ENCODE results near the gene GLP1R. TPM values are rescaled to one million over a fixed set of nuclear protein-coding genes. Genes with fewer than 3 reads are reported as not detected.

Gene GLP1R
- total RNA-seq, 1 experiment from 2014 or later = 0.85 TPM

DNA sequence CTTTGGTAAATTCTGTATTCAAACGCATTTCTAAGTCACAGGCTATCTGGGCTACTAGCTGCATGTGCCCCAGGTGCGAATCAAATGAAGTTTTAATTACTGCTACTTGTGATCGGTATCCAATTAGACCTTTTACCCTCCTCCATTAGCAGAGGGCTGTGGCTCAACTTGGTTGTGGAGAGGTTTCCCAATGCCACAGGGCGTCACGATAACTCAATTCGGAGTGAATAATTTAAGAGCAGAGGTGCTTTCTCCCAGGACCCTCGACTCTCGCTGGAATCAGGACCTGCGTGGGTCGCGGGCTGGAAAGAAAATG is 65.8 kb downstream of the GLP1R start:
- Histone ChIP-seq H3K4me2 (ENCODE audit: insufficient read depth, insufficient read length, low read length) (peak overlapping the region; percentile 81), H3K18ac (ENCODE audit: insufficient read length, low read depth, low read length) (no peak overlapping the region), H3K79me1 (ENCODE audit: insufficient read depth, low read depth, low read length, poor library complexity, severe bottlenecking) (no peaks in the 10 kb centered on the region), H4K20me1 (ENCODE audit: control insufficient read depth, insufficient read depth, insufficient read length) (no peaks in the 10 kb centered on the region), H2BK15ac (ENCODE audit: low read depth, low read length) (no peak overlapping the region), H4K5ac (ENCODE audit: insufficient read length, low read depth, low read length) (no peak overlapping the region), H3K23me2 (ENCODE audit: insufficient read length, low read depth, low read length, poor library complexity, severe bottlenecking) (peaks cover 8% of the 10 kb centered on the region), H3T11ph (ENCODE audit: low read length) (no peak overlapping the region), H3K4ac (ENCODE audit: low read depth, low read length) (no peak overlapping the region), H2AK5ac (ENCODE audit: insufficient read length, low read length) (no peak overlapping the region), H3K23ac (ENCODE audit: insufficient read length, low read depth, low read length) (no peak overlapping the region), H3K9me3 (ENCODE audit: control insufficient read depth, low read depth, low read length) (no peaks in the 10 kb centered on the region), H3K14ac (ENCODE audit: insufficient read depth, low read length) (no peak overlapping the region), H2BK5ac (ENCODE audit: insufficient read length, low read length) (no peak overlapping the region), H3K27me3 (ENCODE audit: insufficient read depth, low read length) (no peaks in the 10 kb centered on the region), H3K27ac (ENCODE audit: insufficient read length, low read depth, low read length) (no peak overlapping the region), H3K9ac (ENCODE audit: extremely low read depth, insufficient read length, low read length) (peak overlapping the region; percentile 52), H2BK120ac (ENCODE audit: low read depth, low read length, poor library complexity, severe bottlenecking) (no peak overlapping the region), H4K8ac (replicated peaks; ENCODE audit: insufficient read length, low read depth, low read length) (no peak overlapping the region), H2AFZ (ENCODE audit: low read length) (no peak overlapping the region), H2BK20ac (ENCODE audit: low read depth, low read length, poor library complexity, severe bottlenecking) (no peak overlapping the region), H3K56ac (ENCODE audit: insufficient read length, low read depth, low read length) (no peak overlapping the region), H3K79me2 (ENCODE audit: insufficient read depth, low read length) (no peaks in the 10 kb centered on the region), H2BK12ac (ENCODE audit: insufficient read length, low read depth, low read length) (no peak overlapping the region), H3K4me1 (ENCODE audit: insufficient read depth, low read length) (no peaks in the 10 kb centered on the region), H4K91ac (ENCODE audit: insufficient read length, low read depth, low read length) (no peak overlapping the region)
- TF ChIP-seq, protein P1, sequence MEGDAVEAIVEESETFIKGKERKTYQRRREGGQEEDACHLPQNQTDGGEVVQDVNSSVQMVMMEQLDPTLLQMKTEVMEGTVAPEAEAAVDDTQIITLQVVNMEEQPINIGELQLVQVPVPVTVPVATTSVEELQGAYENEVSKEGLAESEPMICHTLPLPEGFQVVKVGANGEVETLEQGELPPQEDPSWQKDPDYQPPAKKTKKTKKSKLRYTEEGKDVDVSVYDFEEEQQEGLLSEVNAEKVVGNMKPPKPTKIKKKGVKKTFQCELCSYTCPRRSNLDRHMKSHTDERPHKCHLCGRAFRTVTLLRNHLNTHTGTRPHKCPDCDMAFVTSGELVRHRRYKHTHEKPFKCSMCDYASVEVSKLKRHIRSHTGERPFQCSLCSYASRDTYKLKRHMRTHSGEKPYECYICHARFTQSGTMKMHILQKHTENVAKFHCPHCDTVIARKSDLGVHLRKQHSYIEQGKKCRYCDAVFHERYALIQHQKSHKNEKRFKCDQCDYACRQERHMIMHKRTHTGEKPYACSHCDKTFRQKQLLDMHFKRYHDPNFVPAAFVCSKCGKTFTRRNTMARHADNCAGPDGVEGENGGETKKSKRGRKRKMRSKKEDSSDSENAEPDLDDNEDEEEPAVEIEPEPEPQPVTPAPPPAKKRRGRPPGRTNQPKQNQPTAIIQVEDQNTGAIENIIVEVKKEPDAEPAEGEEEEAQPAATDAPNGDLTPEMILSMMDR (conservative IDR thresholded peaks at IDR 0.05) = no peak
- Mint-ChIP-seq H3K36me3 (ENCODE audit: insufficient read depth in 1 of 3, low read depth in 3 of 3) (peaks cover 0 to 8% (median 0%) of the 10 kb centered on the region in 3 experiments; a peak in 1 of 7 replicates), H3K4me1 (peaks cover 8 to 15% of the 10 kb centered on the region in 2 experiments), H3K27ac (peak overlapping the region in 1 of 3 experiments; percentile 78; a peak in 1 of 7 replicates), H3K27me3 (ENCODE audit: low read depth) (peaks cover 6% of the 10 kb centered on the region), H3K9me3 (no peaks in the 10 kb centered on the region), H3K4me3 (peak overlapping the region; percentile 76 to 91)
- no CpG with 5 or more reads among the region's 11 CpGs for WGBS (ENCODE audit: extremely low coverage, insufficient read length, low lambda C conversion rate)
- DNase-seq = no peak
